Immature natural killer cell (primary cell): Measurements from ENCODE around the gene DGCR2. TPM values are rescaled to one million over a fixed set of nuclear protein-coding genes. Genes with fewer than 3 reads are reported as not detected.

Source experiments
- DNase-seq, 3 donors: peaks; one replicate each; pipeline ENCODE4 v3.0.0; 2022; ENCODE audit warnings: mixed read lengths in 1 of 3
- H3K27ac Mint-ChIP-seq, 6 donors: one replicate each; pipeline ENCODE4 v1.8.0; 2020; ENCODE audit warnings: mixed read lengths in 6 of 6, mild to moderate bottlenecking in 5 of 6, inconsistent platforms in 4 of 6, moderate library complexity in 3 of 6
- H3K27me3 Mint-ChIP-seq, 3 donors: one replicate each; pipeline ENCODE4 v1.8.0; 2020 to 2021; ENCODE audit warnings: low read depth in 3 of 3, mild to moderate bottlenecking in 3 of 3, mixed read lengths in 3 of 3, moderate library complexity in 3 of 3, inconsistent platforms in 1 of 3
- H3K36me3 Mint-ChIP-seq, 3 donors: one replicate each; pipeline ENCODE4 v1.8.0; 2020; ENCODE audit warnings: mixed read lengths in 3 of 3, inconsistent platforms in 2 of 3, mild to moderate bottlenecking in 2 of 3
- H3K4me1 Mint-ChIP-seq, 2 donors: one replicate each; pipeline ENCODE4 v1.8.0; 2020; ENCODE audit warnings: inconsistent platforms in 2 of 2, mild to moderate bottlenecking in 2 of 2, mixed read lengths in 2 of 2, moderate library complexity in 1 of 2
- H3K4me3 Mint-ChIP-seq, 5 donors: one replicate each; pipeline ENCODE4 v1.8.0; 2020; ENCODE audit warnings: mild to moderate bottlenecking in 5 of 5, mixed read lengths in 5 of 5, inconsistent platforms in 3 of 5, moderate library complexity in 3 of 5
- H3K9me3 Mint-ChIP-seq, 6 donors: one replicate each; pipeline ENCODE4 v1.8.0; 2020; ENCODE audit warnings: mild to moderate bottlenecking in 6 of 6, mixed read lengths in 6 of 6, inconsistent platforms in 4 of 6, moderate library complexity in 3 of 6
- polyA plus RNA-seq, 3 donors: library from polyadenylated mRNA; unstranded; fragments of 300-500 nt; fragmentation: Illumina TruSeq; gene quantifications; one replicate each; pipeline ENCODE4 v1.2.3, GENCODE V29; 2021

Gene DGCR2
- polyA plus RNA-seq, 3 donors from 2014 or later = 19.4 to 51.7 (median 31.6) TPM

DNA sequence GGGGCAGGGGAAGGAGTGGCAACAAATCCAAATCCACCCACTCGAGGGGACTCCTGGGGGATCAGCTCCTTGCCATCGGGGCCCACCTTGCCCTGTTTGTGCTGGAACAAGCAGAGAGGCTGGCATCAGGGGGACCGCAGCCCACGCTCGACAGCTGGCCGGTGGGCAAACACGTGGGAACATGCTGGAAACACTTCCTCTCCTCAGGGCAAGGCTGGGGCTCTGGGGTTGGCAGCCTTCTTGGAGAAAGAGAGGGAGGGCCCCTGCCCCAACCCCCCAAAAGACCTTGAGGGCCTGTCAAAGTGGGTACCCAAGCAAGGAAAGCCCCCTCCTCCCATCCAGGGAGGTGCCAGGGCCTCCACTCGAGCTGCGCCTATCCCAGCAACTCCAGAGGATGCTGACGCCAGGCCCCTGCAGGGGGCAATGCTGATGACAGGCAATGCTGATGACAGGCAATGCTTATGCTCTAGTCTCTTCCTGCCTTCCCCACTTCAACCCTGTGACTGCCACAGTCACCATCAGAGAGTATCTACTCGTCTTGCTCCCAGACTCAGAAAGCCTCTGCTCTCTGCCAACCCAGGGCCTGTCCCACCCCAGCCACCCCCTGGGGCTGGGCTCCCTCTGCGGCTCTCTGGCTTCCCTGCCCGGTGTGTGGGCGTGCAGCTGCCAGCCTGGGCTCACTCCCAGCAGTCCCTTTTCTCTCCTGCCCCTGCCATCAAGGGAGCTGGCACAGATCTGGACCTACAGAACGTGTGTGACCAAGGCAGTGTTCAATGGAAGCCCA lies 16.2 kb upstream of the DGCR2 start:
- no peak for DNase-seq
- Mint-ChIP-seq H3K4me1 (peaks cover 7% of the 10 kb centered on the region in 2 donors), H3K4me3 (no peak overlapping the region), H3K9me3 (no peaks in the 10 kb centered on the region), H3K36me3 (peaks cover 13 to 30% (median 14%) of the 10 kb centered on the region in 3 donors), H3K27me3 (peaks cover 0 to 8% (median 5%) of the 10 kb centered on the region in 3 donors), H3K27ac (no peak overlapping the region)

DNA sequence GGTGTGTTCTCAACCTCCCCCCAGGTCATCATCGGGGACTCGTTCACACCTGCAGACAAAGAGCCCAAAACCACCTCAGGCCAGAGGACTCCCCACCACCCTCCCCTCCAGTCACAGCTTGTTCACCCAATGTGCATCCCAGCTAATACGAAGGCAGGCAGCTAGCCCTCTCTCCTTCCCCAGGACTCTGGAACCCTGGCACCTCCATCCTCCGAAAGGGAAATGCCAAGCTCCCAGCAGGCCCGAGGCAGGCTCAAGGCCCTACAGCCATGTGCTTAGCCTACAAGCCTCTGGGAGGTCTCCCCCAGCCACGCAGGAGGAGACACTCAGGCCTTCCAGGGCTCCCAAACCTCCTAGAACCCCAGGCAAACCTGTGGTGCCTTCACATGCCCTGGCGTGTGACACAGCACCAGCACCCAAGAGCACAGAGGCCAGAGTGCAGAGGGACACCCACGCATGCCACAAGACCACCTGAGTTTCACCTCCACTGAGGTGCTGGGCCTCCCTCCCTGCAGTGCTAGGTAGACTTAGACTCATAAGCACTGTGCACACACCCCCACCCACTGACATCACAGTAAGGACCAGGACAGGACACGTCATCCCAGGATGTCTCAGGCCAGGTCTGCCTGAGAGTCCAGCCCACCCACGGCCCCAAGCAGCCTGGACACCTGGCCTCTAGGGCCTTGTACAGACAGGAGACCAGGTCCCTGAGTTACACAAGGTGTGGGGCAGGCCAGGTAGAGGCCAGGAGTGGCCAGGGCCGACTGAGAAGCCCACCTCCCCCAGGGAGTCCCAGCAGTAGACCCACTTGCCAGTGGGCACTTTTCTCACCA lies 15.4 kb upstream of the DGCR2 start:
- H3K27me3 Mint-ChIP-seq = peaks cover 0 to 8% (median 5%) of the 10 kb centered on the region in 3 donors
- no peaks in the 10 kb centered on the region for H3K9me3 Mint-ChIP-seq
- no peak overlapping the region for H3K4me3 Mint-ChIP-seq
- no peak overlapping the region for H3K27ac Mint-ChIP-seq
- H3K36me3 Mint-ChIP-seq = peaks cover 13 to 30% (median 14%) of the 10 kb centered on the region in 3 donors
- no peak for DNase-seq
- H3K4me1 Mint-ChIP-seq = peaks cover 1 to 5% of the 10 kb centered on the region in 2 donors

DNA sequence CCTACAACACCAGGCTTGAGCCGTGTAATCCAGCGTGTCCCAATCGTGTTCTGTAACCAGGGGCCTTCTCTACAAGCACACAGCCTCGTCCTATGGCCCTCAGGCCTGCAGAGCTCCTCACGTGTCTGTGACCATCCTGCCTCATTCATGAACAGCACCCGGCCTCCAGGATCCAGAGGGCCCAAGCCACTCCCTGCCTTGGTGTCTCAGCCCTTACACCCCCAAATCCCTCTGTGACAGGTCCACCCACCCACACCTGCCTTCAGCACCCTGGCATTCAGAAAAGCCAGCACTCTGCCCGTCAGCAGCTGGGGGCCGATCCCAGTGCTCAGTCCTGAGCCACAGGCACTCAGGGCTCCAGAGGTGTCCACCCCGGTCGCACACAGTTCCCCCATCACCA lies 14.7 kb upstream of the DGCR2 start:
- Mint-ChIP-seq H3K4me1 (peaks cover 1 to 5% of the 10 kb centered on the region in 2 donors), H3K27ac (peak overlapping the region in 1 of 6 donors; percentile 58), H3K36me3 (peaks cover 13 to 30% (median 14%) of the 10 kb centered on the region in 3 donors), H3K4me3 (no peak overlapping the region), H3K27me3 (peaks cover 0 to 8% (median 5%) of the 10 kb centered on the region in 3 donors), H3K9me3 (no peaks in the 10 kb centered on the region)
- DNase-seq = no peak

DNA sequence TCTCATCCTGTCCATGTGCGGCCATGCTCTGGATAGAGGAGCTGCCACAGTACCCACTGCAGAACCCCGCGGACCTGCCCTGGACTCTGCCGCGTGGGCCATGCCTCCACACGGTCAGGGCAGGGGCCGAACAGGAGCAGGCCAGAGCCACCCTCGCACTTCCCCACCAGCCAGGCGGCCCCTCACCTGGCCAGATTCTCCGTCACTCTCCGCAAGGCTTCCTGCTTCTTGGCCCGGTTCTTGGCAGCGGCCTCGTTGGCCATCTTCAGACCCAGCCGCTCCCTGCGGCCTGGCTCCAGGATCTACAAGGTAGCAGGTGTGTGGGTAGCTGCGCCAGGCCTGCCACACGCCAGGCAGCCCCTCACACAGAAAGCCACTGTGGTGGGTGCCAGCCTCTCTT lies 12.7 kb upstream of the DGCR2 start:
- peaks cover 10 to 22% (median 13%) of the 10 kb centered on the region in 3 donors for H3K36me3 Mint-ChIP-seq
- no peak for DNase-seq
- H3K27ac Mint-ChIP-seq = no peak overlapping the region
- H3K4me3 Mint-ChIP-seq = no peak overlapping the region
- peaks cover 0 to 1% of the 10 kb centered on the region in 2 donors for H3K4me1 Mint-ChIP-seq
- H3K9me3 Mint-ChIP-seq = no peaks in the 10 kb centered on the region
- peaks cover 0 to 8% (median 5%) of the 10 kb centered on the region in 3 donors for H3K27me3 Mint-ChIP-seq

DNA sequence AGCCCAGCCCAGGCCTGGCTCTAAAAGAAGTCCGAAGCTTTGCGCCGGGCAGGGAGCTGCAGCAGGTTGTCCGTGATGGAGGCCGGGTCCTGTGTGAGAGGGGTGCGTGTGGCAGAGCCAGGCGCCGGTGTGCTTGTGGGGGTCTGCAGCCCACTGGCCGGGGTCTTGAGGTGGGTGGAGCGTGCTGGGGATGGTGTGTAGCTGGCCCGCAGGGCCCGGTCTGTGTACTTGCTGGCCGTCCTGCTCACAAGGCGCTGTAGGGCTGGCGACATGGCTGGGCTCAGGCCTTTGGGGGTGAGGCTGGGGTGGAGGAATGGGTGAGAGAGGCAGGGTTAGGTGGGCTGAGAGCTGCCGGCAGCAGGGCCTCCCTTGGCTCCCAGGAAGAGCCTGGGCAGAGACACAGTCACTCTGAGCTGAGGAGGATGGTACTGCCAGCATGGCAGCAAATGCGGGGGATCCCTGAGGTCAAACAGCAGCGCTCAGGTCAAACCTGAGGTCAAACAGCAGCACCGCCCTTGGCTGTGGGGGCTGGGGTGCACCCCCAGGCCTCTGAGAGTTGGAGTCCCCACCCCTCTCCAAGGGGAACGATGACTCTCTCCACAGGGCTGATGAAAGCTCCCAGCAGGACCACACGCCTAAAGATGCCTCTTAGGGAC lies 12.1 kb upstream of the DGCR2 start:
- Mint-ChIP-seq H3K36me3 (peaks cover 10 to 17% (median 13%) of the 10 kb centered on the region in 3 donors), H3K9me3 (no peaks in the 10 kb centered on the region), H3K27ac (peak overlapping the region in 1 of 6 donors; percentile 35), H3K4me1 (no peaks in the 10 kb centered on the region), H3K27me3 (peaks cover 0 to 8% (median 5%) of the 10 kb centered on the region in 3 donors), H3K4me3 (no peak overlapping the region)
- no peak for DNase-seq

DNA sequence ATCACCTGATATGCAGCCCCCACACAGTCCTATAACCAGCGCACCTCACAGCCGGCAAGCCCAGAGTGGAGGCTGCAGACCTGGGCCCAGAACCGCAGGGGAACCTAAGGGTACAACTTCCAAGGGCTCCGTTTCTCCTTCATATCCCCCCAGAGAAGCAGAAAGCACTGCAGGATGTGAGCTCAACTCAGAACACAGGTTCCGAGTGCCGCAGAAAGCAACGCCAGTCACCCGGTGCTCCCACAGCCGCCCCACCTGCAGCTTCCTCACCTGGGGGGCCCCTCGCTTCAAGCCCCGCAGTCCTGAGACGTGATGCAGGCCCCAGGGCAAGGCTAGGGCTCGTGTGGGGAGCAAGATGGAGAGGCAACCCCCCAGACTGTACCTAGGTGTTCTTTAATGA lies 11.3 kb upstream of the DGCR2 start:
- no peak overlapping the region for H3K4me3 Mint-ChIP-seq
- H3K4me1 Mint-ChIP-seq = no peaks in the 10 kb centered on the region
- H3K9me3 Mint-ChIP-seq = no peaks in the 10 kb centered on the region
- H3K36me3 Mint-ChIP-seq = peaks cover 10 to 15% (median 13%) of the 10 kb centered on the region in 3 donors
- peaks cover 0 to 8% (median 5%) of the 10 kb centered on the region in 3 donors for H3K27me3 Mint-ChIP-seq
- no peak for DNase-seq
- no peak overlapping the region for H3K27ac Mint-ChIP-seq

DNA sequence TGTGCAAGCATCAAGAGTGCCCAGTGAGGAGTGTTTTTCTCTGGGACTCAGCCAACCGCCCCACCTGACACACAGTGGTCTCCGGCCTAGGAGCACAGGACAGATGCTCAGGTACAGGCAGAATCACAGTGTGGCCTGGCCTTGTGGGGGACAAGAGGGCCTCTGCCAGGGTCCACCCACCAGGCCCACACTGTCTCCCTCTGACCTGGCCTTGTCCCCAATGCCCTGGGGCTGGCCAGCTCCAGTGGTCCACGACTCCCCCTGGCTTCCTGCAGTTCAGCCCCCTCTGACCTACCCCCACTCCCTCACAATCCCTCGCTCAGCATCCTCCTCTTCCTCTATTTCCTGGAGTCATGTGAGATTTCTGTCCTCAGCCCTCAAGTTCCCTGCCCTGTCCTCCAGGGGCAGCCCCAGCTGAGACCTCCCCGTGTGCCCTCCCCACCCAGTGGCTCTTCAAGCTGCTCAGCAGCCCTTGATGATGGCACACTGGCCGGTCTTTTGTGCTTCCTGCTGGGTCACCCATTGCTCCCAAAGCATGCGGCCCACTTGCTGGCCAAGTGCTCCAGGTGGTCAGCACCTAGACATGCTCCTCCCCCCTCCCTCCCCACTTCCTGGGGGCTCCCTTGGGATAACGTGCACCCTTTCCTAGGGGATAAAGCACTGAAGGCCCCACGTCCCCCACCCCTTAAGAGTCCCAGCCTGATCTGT lies 10.6 kb upstream of the DGCR2 start:
- peaks cover 10 to 15% (median 13%) of the 10 kb centered on the region in 3 donors for H3K36me3 Mint-ChIP-seq
- no peaks in the 10 kb centered on the region for H3K4me1 Mint-ChIP-seq
- H3K9me3 Mint-ChIP-seq = no peaks in the 10 kb centered on the region
- H3K4me3 Mint-ChIP-seq = no peak overlapping the region
- H3K27ac Mint-ChIP-seq = peak overlapping the region in 1 of 6 donors; percentile 34
- H3K27me3 Mint-ChIP-seq = peaks cover 0 to 8% (median 5%) of the 10 kb centered on the region in 3 donors
- DNase-seq = no peak

DNA sequence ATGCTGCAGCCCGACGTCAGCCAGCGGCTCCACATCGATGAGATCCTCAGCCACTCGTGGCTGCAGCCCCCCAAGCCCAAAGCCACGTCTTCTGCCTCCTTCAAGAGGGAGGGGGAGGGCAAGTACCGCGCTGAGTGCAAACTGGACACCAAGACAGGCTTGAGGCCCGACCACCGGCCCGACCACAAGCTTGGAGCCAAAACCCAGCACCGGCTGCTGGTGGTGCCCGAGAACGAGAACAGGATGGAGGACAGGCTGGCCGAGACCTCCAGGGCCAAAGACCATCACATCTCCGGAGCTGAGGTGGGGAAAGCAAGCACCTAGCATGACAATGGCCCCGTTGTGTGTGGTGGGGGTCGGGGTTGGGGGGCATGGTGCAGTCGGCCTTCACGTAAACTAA lies 9.9 kb upstream of the DGCR2 start:
- peaks cover 2 to 8% (median 5%) of the 10 kb centered on the region in 3 donors for H3K27me3 Mint-ChIP-seq
- DNase-seq = no peak
- no peaks in the 10 kb centered on the region for H3K4me1 Mint-ChIP-seq
- H3K27ac Mint-ChIP-seq = no peak overlapping the region
- no peak overlapping the region for H3K4me3 Mint-ChIP-seq
- H3K9me3 Mint-ChIP-seq = no peaks in the 10 kb centered on the region
- H3K36me3 Mint-ChIP-seq = peaks cover 10 to 15% (median 13%) of the 10 kb centered on the region in 3 donors

DNA sequence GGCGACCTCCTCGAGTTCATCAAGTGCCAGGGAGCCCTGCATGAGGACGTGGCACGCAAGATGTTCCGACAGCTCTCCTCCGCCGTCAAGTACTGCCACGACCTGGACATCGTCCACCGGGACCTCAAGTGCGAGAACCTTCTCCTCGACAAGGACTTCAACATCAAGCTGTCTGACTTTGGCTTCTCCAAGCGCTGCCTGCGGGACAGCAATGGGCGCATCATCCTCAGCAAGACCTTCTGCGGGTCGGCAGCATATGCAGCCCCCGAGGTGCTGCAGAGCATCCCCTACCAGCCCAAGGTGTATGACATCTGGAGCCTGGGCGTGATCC lies 9.4 kb upstream of the DGCR2 start:
- H3K27ac Mint-ChIP-seq = no peak overlapping the region
- no peaks in the 10 kb centered on the region for H3K9me3 Mint-ChIP-seq
- H3K36me3 Mint-ChIP-seq = peaks cover 9 to 12% (median 10%) of the 10 kb centered on the region in 3 donors
- no peak for DNase-seq
- peaks cover 2 to 6% (median 5%) of the 10 kb centered on the region in 3 donors for H3K27me3 Mint-ChIP-seq
- no peaks in the 10 kb centered on the region for H3K4me1 Mint-ChIP-seq
- no peak overlapping the region for H3K4me3 Mint-ChIP-seq

DNA sequence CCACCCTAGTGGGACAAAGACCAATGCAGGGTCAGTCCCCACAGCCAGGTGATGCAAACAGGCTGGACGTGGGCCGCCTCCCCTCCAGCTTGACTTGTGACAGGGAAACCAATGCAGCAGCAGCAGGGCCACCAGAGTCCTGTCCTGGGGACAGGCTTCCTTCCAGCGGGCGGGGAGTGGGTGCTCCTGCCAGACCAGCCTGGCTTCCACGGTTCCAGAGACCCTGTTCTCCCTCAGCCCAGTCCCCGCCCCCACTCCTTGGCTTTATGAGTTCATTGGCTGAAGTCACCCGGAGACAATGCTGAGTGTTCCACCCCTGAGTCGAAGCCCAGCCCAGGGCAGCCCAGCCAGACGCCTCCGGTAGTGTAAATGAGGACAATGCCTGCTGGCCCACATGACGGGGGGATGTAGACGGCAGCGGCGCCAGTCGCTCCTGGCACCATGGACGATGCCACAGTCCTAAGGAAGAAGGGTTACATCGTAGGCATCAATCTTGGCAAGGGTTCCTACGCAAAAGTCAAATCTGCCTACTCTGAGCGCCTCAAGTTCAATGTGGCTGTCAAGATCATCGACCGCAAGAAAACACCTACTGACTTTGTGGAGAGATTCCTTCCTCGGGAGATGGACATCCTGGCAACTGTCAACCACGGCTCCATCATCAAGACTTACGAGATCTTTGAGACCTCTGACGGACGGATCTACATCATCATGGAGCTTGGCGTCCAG lies 8.9 kb upstream of the DGCR2 start, which contains the start of gene TSSK2:
TSS of gene TSSK2 (plus strand) at position 350 of the 726 bp plus-strand sequence. CDS start at position 442, 92 bp downstream.
- Mint-ChIP-seq H3K27me3 (peaks cover 2 to 5% (median 5%) of the 10 kb centered on the region in 3 donors), H3K4me3 (no peak within 1 kb of the TSS), H3K4me1 (no peaks in the 10 kb centered on the region), H3K9me3 (no peaks in the 10 kb centered on the region), H3K27ac (no peak within 1 kb of the TSS), H3K36me3 (peaks cover 5 to 8% (median 5%) of the 10 kb centered on the region in 3 donors)
- DNase-seq = no peak

DNA sequence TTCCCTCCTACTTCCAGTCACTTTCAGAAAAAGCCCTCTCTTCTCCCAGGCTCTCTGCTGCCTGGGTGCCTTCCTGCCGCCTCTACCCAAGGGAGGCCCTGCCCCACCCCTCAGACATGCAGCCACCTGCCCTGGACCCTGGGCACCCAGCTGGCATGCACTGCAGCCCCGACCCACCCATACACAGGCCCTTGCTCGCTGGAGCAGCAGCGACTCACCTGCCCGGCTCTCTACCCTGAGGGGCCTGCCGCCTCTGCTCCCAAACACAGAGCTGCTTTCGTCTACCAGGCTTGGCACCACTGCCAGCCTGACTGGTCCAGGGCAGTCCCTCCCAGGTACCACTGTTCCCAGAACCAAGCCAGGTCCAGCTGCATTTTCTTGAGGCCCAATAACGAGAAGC lies 7.7 kb upstream of the DGCR2 start:
- no peak overlapping the region for H3K4me3 Mint-ChIP-seq
- no peak for DNase-seq
- H3K4me1 Mint-ChIP-seq = no peaks in the 10 kb centered on the region
- no peak overlapping the region for H3K27ac Mint-ChIP-seq
- no peaks in the 10 kb centered on the region for H3K36me3 Mint-ChIP-seq
- H3K27me3 Mint-ChIP-seq = peaks cover 2% of the 10 kb centered on the region in 3 donors
- H3K9me3 Mint-ChIP-seq = no peaks in the 10 kb centered on the region

DNA sequence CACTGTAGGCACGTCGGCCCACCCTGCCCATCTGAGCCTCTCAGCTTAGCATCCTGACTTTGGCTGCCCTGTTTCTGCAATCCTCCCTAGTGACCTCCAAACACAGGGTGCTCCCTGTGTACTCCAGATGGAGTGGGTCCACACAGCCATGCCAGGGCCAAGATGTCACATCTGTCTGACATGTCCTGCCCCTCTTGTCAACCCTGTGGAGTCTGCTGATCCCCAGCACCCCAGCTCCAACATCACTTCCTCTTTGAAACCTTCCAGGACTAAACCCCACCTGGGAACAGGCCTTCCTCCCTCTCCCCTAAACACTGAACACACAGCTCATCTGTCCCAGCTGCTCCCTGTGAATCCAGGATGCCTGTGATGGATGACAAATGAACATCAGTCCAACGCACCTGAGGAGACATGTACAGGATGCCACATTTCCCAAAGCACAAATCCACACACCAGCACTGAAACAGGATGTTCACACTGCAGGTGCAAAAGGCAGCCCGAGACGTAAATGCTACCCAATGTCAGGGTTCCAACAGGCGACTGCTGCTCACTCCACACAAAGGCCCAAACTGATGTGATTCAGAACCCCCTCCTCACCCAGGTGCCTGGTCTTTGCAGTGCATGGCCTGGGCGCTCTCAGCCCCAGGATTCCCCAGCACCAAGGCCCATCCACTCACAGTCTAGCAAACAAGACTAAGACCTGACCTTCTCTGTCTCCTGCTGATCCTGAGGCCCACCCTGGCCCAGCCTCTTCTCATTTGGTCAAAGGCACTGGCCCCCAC lies 6.9 kb upstream of the DGCR2 start:
- Mint-ChIP-seq H3K9me3 (no peaks in the 10 kb centered on the region), H3K4me3 (no peak overlapping the region), H3K4me1 (no peaks in the 10 kb centered on the region), H3K27ac (no peak overlapping the region), H3K27me3 (peaks cover 2% of the 10 kb centered on the region in 3 donors), H3K36me3 (no peaks in the 10 kb centered on the region)
- no peak for DNase-seq
